Neuronal stem cell (in vitro differentiated cells): Measurements from ENCODE around the gene CAMTA1.

Experiments used
- DNase-seq: peaks from one replicate; pipeline ENCODE4 v3.0.0-alpha.2; 2013; ENCODE audit warnings: low spot score
- H2AFZ ChIP-seq: one replicate; pipeline ENCODE4 v1.6.1; 2013; ENCODE audit warnings: mild to moderate bottlenecking, low read length, inconsistent platforms
- H2AK5ac ChIP-seq: 2 replicates; pipeline ENCODE4 v1.6.1; 2013; ENCODE audit warnings: low read depth, mild to moderate bottlenecking, inconsistent platforms, low read length, moderate library complexity, mixed read lengths
- H2BK120ac ChIP-seq: 2 replicates; pipeline ENCODE4 v1.6.1; 2013; ENCODE audit warnings: low read depth, mild to moderate bottlenecking, inconsistent platforms, low read length, moderate library complexity, mixed read lengths
- H2BK12ac ChIP-seq: one replicate; pipeline ENCODE4 v1.6.1; 2013; ENCODE audit warnings: low read length, inconsistent platforms
- H2BK15ac ChIP-seq: 2 replicates; pipeline ENCODE4 v1.6.1; 2013; ENCODE audit warnings: mild to moderate bottlenecking, low read length, inconsistent platforms, mixed read lengths
- H2BK5ac ChIP-seq: one replicate; pipeline ENCODE4 v1.6.1; 2013; ENCODE audit warnings: inconsistent platforms, mild to moderate bottlenecking, low read length, moderate library complexity
- H3K14ac ChIP-seq: one replicate; pipeline ENCODE4 v1.6.1; 2013; ENCODE audit warnings: low read length, inconsistent platforms
- H3K18ac ChIP-seq: 2 replicates; pipeline ENCODE4 v1.6.1; 2013; ENCODE audit warnings: low read length, inconsistent platforms
- H3K23ac ChIP-seq: 2 replicates; pipeline ENCODE4 v1.6.1; 2013; ENCODE audit warnings: low read depth, mild to moderate bottlenecking, mixed read lengths, low read length, inconsistent platforms; ENCODE audit not compliant: poor library complexity
- H3K27ac ChIP-seq: replicated peaks from 3 replicates; pipeline ENCODE4 v1.5.1; 2013; ENCODE audit warnings: low read length, inconsistent platforms
- H3K27me3 ChIP-seq, 3 experiments: 2 replicates each; pipeline ENCODE4 v1.6.1; 2013; ENCODE audit warnings: low read length in 3 of 3, mild to moderate bottlenecking in 2 of 3, inconsistent platforms in 1 of 3, low read depth in 1 of 3, mixed read lengths in 1 of 3, moderate library complexity in 1 of 3; ENCODE audit not compliant: control insufficient read depth in 3 of 3, insufficient read depth in 3 of 3
- H3K36me3 ChIP-seq, 2 donors: replicated peaks in 1 of 2; 2 replicates each; pipeline ENCODE4 v1.6.1; 2013; ENCODE audit warnings: low read length in 2 of 2; ENCODE audit not compliant: control insufficient read depth in 2 of 2, insufficient read depth in 2 of 2
- H3K4ac ChIP-seq: 2 replicates; pipeline ENCODE4 v1.6.1; 2013; ENCODE audit warnings: inconsistent platforms, mild to moderate bottlenecking, low read length, moderate library complexity
- H3K4me1 ChIP-seq, 2 donors: 1 replicate in 1 of 2; 2 replicates in 1 of 2; pipeline ENCODE4 v1.6.1; 2013; ENCODE audit warnings: low read length in 2 of 2, low read depth in 1 of 2; ENCODE audit not compliant: control insufficient read depth in 2 of 2, insufficient read depth in 1 of 2
- H3K4me2 ChIP-seq: one replicate; pipeline ENCODE4 v1.6.1; 2013; ENCODE audit warnings: mild to moderate bottlenecking, low read length, inconsistent platforms; ENCODE audit not compliant: insufficient read depth, poor library complexity, severe bottlenecking
- H3K4me3 ChIP-seq, 2 donors: 2 replicates each; pipeline ENCODE4 v1.5.1; 2013; ENCODE audit warnings: low read length in 2 of 2, mild to moderate bottlenecking in 2 of 2, inconsistent platforms in 1 of 2, moderate library complexity in 1 of 2
- H3K79me1 ChIP-seq: one replicate; pipeline ENCODE4 v1.6.1; 2013; ENCODE audit warnings: low read depth, mild to moderate bottlenecking, inconsistent platforms, low read length, moderate library complexity
- H3K9ac ChIP-seq: one replicate; pipeline ENCODE4 v1.6.1; 2013; ENCODE audit warnings: mild to moderate bottlenecking, low read depth, low read length, inconsistent platforms; ENCODE audit not compliant: poor library complexity
- H3K9me3 ChIP-seq, 2 donors: replicated peaks in 1 of 2; 2 replicates each; pipeline versions ENCODE3 to v1.6.1; 2013; ENCODE audit warnings: low read length in 2 of 2, mild to moderate bottlenecking in 2 of 2, inconsistent platforms in 1 of 2, low read depth in 1 of 2, mixed read lengths in 1 of 2, moderate library complexity in 1 of 2; ENCODE audit not compliant: control insufficient read depth in 2 of 2, insufficient read depth in 1 of 2
- H4K8ac ChIP-seq: one replicate; pipeline ENCODE4 v1.6.1; 2013; ENCODE audit warnings: low read depth, mild to moderate bottlenecking, inconsistent platforms, low read length, moderate library complexity
- H4K91ac ChIP-seq: one replicate; pipeline ENCODE4 v1.6.1; 2013; ENCODE audit warnings: low read length, low read depth, mild to moderate bottlenecking, inconsistent platforms; ENCODE audit not compliant: poor library complexity
- WGBS, 2 donors: extraction: QIAGEN DNeasy Blood & Tissue Kit; methylation state at CpG; one replicate each; pipeline ENCODE4 v1.1.7; 2013; ENCODE audit warnings: missing lambda C conversion rate in 2 of 2, mixed read lengths in 1 of 2; ENCODE audit not compliant: insufficient read length in 2 of 2, insufficient replicate concordance in 1 of 2; ENCODE audit errors: extremely low coverage in 2 of 2; 5-methylcytosine and 5-hydroxymethylcytosine counted together

Gene CAMTA1

GRCh38 chr1:7538849-7539768 is 753.9 kb downstream of the CAMTA1 start:
- Histone ChIP-seq H2AFZ (no peak overlapping the region), H2BK5ac (no peak overlapping the region), H3K4me1 (peaks cover 0 to 17% of the 10 kb centered on the region in 2 donors), H2AK5ac (no peak overlapping the region), H2BK15ac (no peak overlapping the region), H3K14ac (no peak overlapping the region), H3K9ac (no peak overlapping the region), H4K91ac (no peak overlapping the region), H3K4me3 (no peak overlapping the region), H3K4me2 (no peak overlapping the region), H2BK12ac (no peak overlapping the region), H3K27me3 (peaks cover 0 to 37% (median 0%) of the 10 kb centered on the region in 3 experiments), H3K9me3 (peaks cover 0 to 2% of the 10 kb centered on the region in 2 donors), H3K36me3 (no peaks in the 10 kb centered on the region), H3K23ac (no peak overlapping the region), H4K8ac (no peak overlapping the region), H3K18ac (no peak overlapping the region), H2BK120ac (no peak overlapping the region), H3K79me1 (no peaks in the 10 kb centered on the region), H3K4ac (no peak overlapping the region), H3K27ac (no peak overlapping the region)
- no peak for DNase-seq
- WGBS, 2 donors: no CpG with 5 or more reads among the region's 10 CpGs

DNA sequence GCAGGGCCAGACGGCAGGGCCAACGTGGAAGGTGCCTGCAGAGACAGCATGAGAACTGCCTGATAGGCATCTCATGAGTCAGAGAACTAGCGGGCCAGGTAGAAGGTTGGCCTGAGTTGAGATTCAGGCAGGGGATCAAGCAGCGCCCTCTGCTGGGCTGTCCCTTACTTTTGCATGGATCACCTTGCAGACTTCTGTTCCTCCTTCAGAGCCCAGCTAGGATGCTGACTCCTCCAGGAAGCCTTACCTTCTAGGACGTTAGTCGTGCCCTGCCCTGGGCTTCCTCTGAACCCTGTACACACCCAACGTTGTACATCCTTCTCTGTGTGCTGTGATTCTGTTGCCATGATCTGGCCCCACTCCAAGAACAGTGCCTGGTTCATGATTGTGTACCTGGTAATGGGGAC is 754.5 kb downstream of the CAMTA1 start:
- peak; percentile 46 for DNase-seq
- Histone ChIP-seq H2BK5ac (no peak overlapping the region), H3K9me3 (peaks cover 0 to 2% of the 10 kb centered on the region in 2 donors), H3K4me1 (peaks cover 0 to 17% of the 10 kb centered on the region in 2 donors), H3K4ac (no peak overlapping the region), H4K91ac (no peak overlapping the region), H3K36me3 (no peaks in the 10 kb centered on the region), H2BK120ac (no peak overlapping the region), H3K18ac (no peak overlapping the region), H3K14ac (no peak overlapping the region), H3K4me2 (no peak overlapping the region), H2AFZ (no peak overlapping the region), H3K9ac (no peak overlapping the region), H2BK12ac (no peak overlapping the region), H3K79me1 (no peaks in the 10 kb centered on the region), H2BK15ac (no peak overlapping the region), H3K27ac (no peak overlapping the region), H4K8ac (no peak overlapping the region), H2AK5ac (no peak overlapping the region), H3K27me3 (peaks cover 0 to 33% (median 0%) of the 10 kb centered on the region in 3 experiments), H3K4me3 (no peak overlapping the region), H3K23ac (no peak overlapping the region)
- WGBS, 2 donors: no CpG with 5 or more reads among the region's 7 CpGs

GRCh38 chr1:7540816-7541215 is 755.6 kb downstream of the CAMTA1 start:
- H3K23ac ChIP-seq: no peak overlapping the region
- no peak overlapping the region for H3K14ac ChIP-seq
- DNase-seq: no peak
- no peak overlapping the region for H2AK5ac ChIP-seq
- no CpG with 5 or more reads among the region's 7 CpGs for WGBS, 2 donors
- H3K27me3 ChIP-seq: peaks cover 0 to 22% (median 0%) of the 10 kb centered on the region in 3 experiments
- no peak overlapping the region for H3K4me2 ChIP-seq
- peaks cover 0 to 17% of the 10 kb centered on the region in 2 donors for H3K4me1 ChIP-seq
- no peak overlapping the region for H2BK5ac ChIP-seq
- no peak overlapping the region for H3K9ac ChIP-seq
- no peak overlapping the region for H3K27ac ChIP-seq
- no peak overlapping the region for H4K8ac ChIP-seq
- H3K4ac ChIP-seq: no peak overlapping the region
- no peak overlapping the region for H3K4me3 ChIP-seq
- no peaks in the 10 kb centered on the region for H3K36me3 ChIP-seq
- H3K9me3 ChIP-seq: peaks cover 0 to 2% of the 10 kb centered on the region in 2 donors
- no peak overlapping the region for H3K18ac ChIP-seq
- H4K91ac ChIP-seq: no peak overlapping the region
- no peaks in the 10 kb centered on the region for H3K79me1 ChIP-seq
- no peak overlapping the region for H2BK120ac ChIP-seq
- no peak overlapping the region for H2BK12ac ChIP-seq
- H2BK15ac ChIP-seq: no peak overlapping the region
- no peak overlapping the region for H2AFZ ChIP-seq

GRCh38 chr1:7541629-7542028 is 756.4 kb downstream of the CAMTA1 start:
- Histone ChIP-seq H3K9ac (no peak overlapping the region), H3K79me1 (no peaks in the 10 kb centered on the region), H3K4ac (no peak overlapping the region), H3K18ac (peak overlapping the region; percentile 12), H4K91ac (no peak overlapping the region), H3K23ac (no peak overlapping the region), H2BK12ac (no peak overlapping the region), H3K27me3 (peaks cover 0 to 14% (median 0%) of the 10 kb centered on the region in 3 experiments), H2AK5ac (no peak overlapping the region), H3K4me1 (peaks cover 0 to 9% of the 10 kb centered on the region in 2 donors), H3K4me2 (no peak overlapping the region), H3K27ac (no peak overlapping the region), H2BK120ac (no peak overlapping the region), H4K8ac (no peak overlapping the region), H3K4me3 (no peak overlapping the region), H2AFZ (no peak overlapping the region), H2BK5ac (no peak overlapping the region), H3K9me3 (peaks cover 0 to 2% of the 10 kb centered on the region in 2 donors), H2BK15ac (no peak overlapping the region), H3K14ac (no peak overlapping the region), H3K36me3 (no peaks in the 10 kb centered on the region)
- no peak for DNase-seq
- no CpG with 5 or more reads among the region's 11 CpGs for WGBS, 2 donors
